H9 (cell line): Measurements from ENCODE around the gene CFAP54. TPM values are rescaled to one million over a fixed set of nuclear protein-coding genes. Genes with fewer than 3 reads are reported as not detected.

Experiments used
- DNase-seq: peaks from one replicate; pipeline ENCODE4 v3.0.0-alpha.2; 2017
- H2AFZ ChIP-seq: one replicate; pipeline ENCODE4 v1.6.1; 2013; ENCODE audit warnings: mild to moderate bottlenecking, low read length, control low read depth, moderate library complexity
- H2AK5ac ChIP-seq: 2 replicates; pipeline ENCODE4 v1.6.1; 2013; ENCODE audit warnings: low read length, control low read depth, mixed read lengths; ENCODE audit not compliant: insufficient read length
- H2BK120ac ChIP-seq: one replicate; pipeline ENCODE4 v1.6.1; 2013; ENCODE audit warnings: low read depth, mild to moderate bottlenecking, low read length, control low read depth, inconsistent platforms; ENCODE audit not compliant: poor library complexity, severe bottlenecking
- H2BK12ac ChIP-seq: 2 replicates; pipeline ENCODE4 v1.6.1; 2013; ENCODE audit warnings: low read length, control low read depth, mixed read lengths, low read depth; ENCODE audit not compliant: insufficient read length
- H2BK15ac ChIP-seq: 2 replicates; pipeline ENCODE4 v1.6.1; 2013; ENCODE audit warnings: low read depth, low read length, control low read depth
- H2BK20ac ChIP-seq: one replicate; pipeline ENCODE4 v1.6.1; 2013; ENCODE audit warnings: low read depth, mild to moderate bottlenecking, low read length, control low read depth, inconsistent platforms; ENCODE audit not compliant: poor library complexity, severe bottlenecking
- H2BK5ac ChIP-seq: 2 replicates; pipeline ENCODE4 v1.6.1; 2013; ENCODE audit warnings: low read length, control low read depth, mixed read lengths; ENCODE audit not compliant: insufficient read length
- H3K14ac ChIP-seq: 2 replicates; pipeline ENCODE4 v1.6.1; 2013; ENCODE audit warnings: low read length, control low read depth; ENCODE audit not compliant: insufficient read depth
- H3K18ac ChIP-seq: 2 replicates; pipeline ENCODE4 v1.6.1; 2013; ENCODE audit warnings: low read depth, mild to moderate bottlenecking, mixed read lengths, low read length, control low read depth; ENCODE audit not compliant: insufficient read length
- H3K23ac ChIP-seq: 2 replicates; pipeline ENCODE4 v1.6.1; 2013; ENCODE audit warnings: low read length, control low read depth, mixed read lengths, low read depth; ENCODE audit not compliant: insufficient read length
- H3K23me2 ChIP-seq: 2 replicates; pipeline ENCODE4 v1.6.1; 2013; ENCODE audit warnings: low read depth, mild to moderate bottlenecking, mixed read lengths, low read length, control low read depth; ENCODE audit not compliant: insufficient read length, poor library complexity, severe bottlenecking
- H3K27ac ChIP-seq: 2 replicates; pipeline ENCODE4 v1.5.1; 2013; ENCODE audit warnings: low read length, control low read depth, mixed read lengths, low read depth; ENCODE audit not compliant: insufficient read length
- H3K27me3 ChIP-seq: 2 replicates; pipeline ENCODE4 v1.6.1; 2013; ENCODE audit warnings: low read length, control low read depth, inconsistent platforms; ENCODE audit not compliant: insufficient read depth
- H3K4ac ChIP-seq: 2 replicates; pipeline ENCODE4 v1.6.1; 2013; ENCODE audit warnings: low read depth, mild to moderate bottlenecking, control low read depth, inconsistent platforms, low read length, moderate library complexity
- H3K4me1 ChIP-seq: 2 replicates; pipeline ENCODE4 v1.6.1; 2013; ENCODE audit warnings: low read length, control low read depth, inconsistent platforms; ENCODE audit not compliant: insufficient read depth
- H3K4me2 ChIP-seq: 2 replicates; pipeline ENCODE4 v1.6.1; 2013; ENCODE audit warnings: low read length, control low read depth, mixed read lengths; ENCODE audit not compliant: insufficient read length, insufficient read depth
- H3K56ac ChIP-seq: 2 replicates; pipeline ENCODE4 v1.6.1; 2013; ENCODE audit warnings: low read depth, mild to moderate bottlenecking, mixed read lengths, low read length, control low read depth; ENCODE audit not compliant: insufficient read length
- H3K79me1 ChIP-seq: 2 replicates; pipeline ENCODE4 v1.6.1; 2013; ENCODE audit warnings: low read depth, mild to moderate bottlenecking, moderate library complexity, low read length, control low read depth, inconsistent platforms; ENCODE audit not compliant: insufficient read depth, poor library complexity, severe bottlenecking
- H3K79me2 ChIP-seq: 2 replicates; pipeline ENCODE4 v1.6.1; 2013; ENCODE audit warnings: low read length, control low read depth, inconsistent platforms; ENCODE audit not compliant: insufficient read depth
- H3K9ac ChIP-seq: 2 replicates; pipeline ENCODE4 v1.6.1; 2013; ENCODE audit warnings: low read length, control low read depth, mixed read lengths; ENCODE audit not compliant: insufficient read length; ENCODE audit errors: extremely low read depth
- H3K9me3 ChIP-seq: one replicate; pipeline ENCODE4 v1.6.1; 2013; ENCODE audit warnings: low read depth, low read length, inconsistent platforms; ENCODE audit not compliant: control insufficient read depth
- H3T11ph ChIP-seq: one replicate; pipeline ENCODE4 v1.6.1; 2013; ENCODE audit warnings: mild to moderate bottlenecking, low read length, control low read depth, inconsistent platforms
- H4K20me1 ChIP-seq: one replicate; pipeline ENCODE4 v1.6.1; 2013; ENCODE audit not compliant: control insufficient read depth, insufficient read length, insufficient read depth
- H4K5ac ChIP-seq: 2 replicates; pipeline ENCODE4 v1.6.1; 2013; ENCODE audit warnings: low read depth, mild to moderate bottlenecking, mixed read lengths, low read length, control low read depth; ENCODE audit not compliant: insufficient read length
- H4K8ac ChIP-seq: replicated peaks from 2 replicates; pipeline ENCODE4 v1.6.1; 2013; ENCODE audit warnings: low read length, control low read depth, mixed read lengths, low read depth; ENCODE audit not compliant: insufficient read length
- H4K91ac ChIP-seq: 2 replicates; pipeline ENCODE4 v1.6.1; 2013; ENCODE audit warnings: low read depth, mild to moderate bottlenecking, moderate library complexity, mixed read lengths, low read length, control low read depth; ENCODE audit not compliant: insufficient read length
- H3K27ac Mint-ChIP-seq, 3 experiments: 2 replicates in 2 of 3; 3 replicates in 1 of 3; pipeline ENCODE4 v1.8.0; 2020 to 2021; ENCODE audit warnings: mixed read lengths in 3 of 3, mild to moderate bottlenecking in 1 of 3, moderate library complexity in 1 of 3
- H3K27me3 Mint-ChIP-seq: 2 replicates; pipeline ENCODE4 v1.8.0; 2021; ENCODE audit warnings: low read depth, mild to moderate bottlenecking, moderate library complexity, mixed read lengths
- H3K36me3 Mint-ChIP-seq, 3 experiments: 2 replicates in 2 of 3; 3 replicates in 1 of 3; pipeline ENCODE4 v1.8.0; 2020 to 2021; ENCODE audit warnings: low read depth in 3 of 3, mixed read lengths in 3 of 3; ENCODE audit not compliant: insufficient read depth in 1 of 3
- H3K4me1 Mint-ChIP-seq, 2 experiments: 2 replicates each; pipeline ENCODE4 v1.8.0; 2020; ENCODE audit warnings: mixed read lengths in 2 of 2
- H3K4me3 Mint-ChIP-seq, 2 experiments: 2 replicates in 1 of 2; 3 replicates in 1 of 2; pipeline ENCODE4 v1.8.0; 2020 to 2021; ENCODE audit warnings: mild to moderate bottlenecking in 2 of 2, mixed read lengths in 2 of 2, moderate library complexity in 1 of 2
- H3K9me3 Mint-ChIP-seq, 2 experiments: 2 replicates in 1 of 2; 3 replicates in 1 of 2; pipeline ENCODE4 v1.8.0; 2020; ENCODE audit warnings: mild to moderate bottlenecking in 2 of 2, mixed read lengths in 2 of 2, moderate library complexity in 1 of 2
- WGBS: extraction: QIAGEN DNeasy Blood & Tissue Kit; methylation state at CpG from one replicate; pipeline ENCODE4 v1.1.7; 2013; ENCODE audit warnings: missing lambda C conversion rate, low lambda C conversion rate, mixed read lengths; ENCODE audit not compliant: insufficient read length; ENCODE audit errors: extremely low coverage; 5-methylcytosine and 5-hydroxymethylcytosine counted together
- total RNA-seq: library from RNA; stranded (reverse); gene quantifications from 2 replicates; pipeline ENCODE4 v1.2.1, GENCODE V29; 2021
- TF ChIP-seq, protein P1 (sequence below): fragments of 200-600 bp; sonication (generic); conservative IDR thresholded peaks from 3 replicates; pipeline ENCODE4 v1.8.0; 2021; ENCODE audit warnings: antibody characterized with exemption, mild to moderate bottlenecking

CFAP54 gene
- total RNA-seq, 1 experiment from 2014 or later: 0.24 TPM

GRCh38 chr12:96549341-96549740 lies 60.0 kb downstream of the CFAP54 start:
- H4K91ac ChIP-seq: no peak overlapping the region
- no peaks in the 10 kb centered on the region for H4K20me1 ChIP-seq
- WGBS: no CpG with 5 or more reads among the region's 2 CpGs
- no peak overlapping the region for H2BK15ac ChIP-seq
- H3K9me3 Mint-ChIP-seq: no peaks in the 10 kb centered on the region
- H3K27ac ChIP-seq: no peak overlapping the region
- no peaks in the 10 kb centered on the region for H3K23me2 ChIP-seq
- H3K27ac Mint-ChIP-seq: no peak overlapping the region
- DNase-seq: no peak
- no peak overlapping the region for H2BK12ac ChIP-seq
- no peaks in the 10 kb centered on the region for H3K27me3 ChIP-seq
- H3K4me2 ChIP-seq: no peak overlapping the region
- no peak overlapping the region for H3K9ac ChIP-seq
- no peak overlapping the region for H3K23ac ChIP-seq
- H3K27me3 Mint-ChIP-seq: no peaks in the 10 kb centered on the region
- H2BK120ac ChIP-seq: no peak overlapping the region
- no peaks in the 10 kb centered on the region for H3K79me1 ChIP-seq
- no peak overlapping the region for H3K56ac ChIP-seq
- H2AK5ac ChIP-seq: no peak overlapping the region
- no peak overlapping the region for H3K4me3 Mint-ChIP-seq
- no peaks in the 10 kb centered on the region for H3K9me3 ChIP-seq
- no peaks in the 10 kb centered on the region for H3K79me2 ChIP-seq
- TF ChIP-seq, protein P1, sequence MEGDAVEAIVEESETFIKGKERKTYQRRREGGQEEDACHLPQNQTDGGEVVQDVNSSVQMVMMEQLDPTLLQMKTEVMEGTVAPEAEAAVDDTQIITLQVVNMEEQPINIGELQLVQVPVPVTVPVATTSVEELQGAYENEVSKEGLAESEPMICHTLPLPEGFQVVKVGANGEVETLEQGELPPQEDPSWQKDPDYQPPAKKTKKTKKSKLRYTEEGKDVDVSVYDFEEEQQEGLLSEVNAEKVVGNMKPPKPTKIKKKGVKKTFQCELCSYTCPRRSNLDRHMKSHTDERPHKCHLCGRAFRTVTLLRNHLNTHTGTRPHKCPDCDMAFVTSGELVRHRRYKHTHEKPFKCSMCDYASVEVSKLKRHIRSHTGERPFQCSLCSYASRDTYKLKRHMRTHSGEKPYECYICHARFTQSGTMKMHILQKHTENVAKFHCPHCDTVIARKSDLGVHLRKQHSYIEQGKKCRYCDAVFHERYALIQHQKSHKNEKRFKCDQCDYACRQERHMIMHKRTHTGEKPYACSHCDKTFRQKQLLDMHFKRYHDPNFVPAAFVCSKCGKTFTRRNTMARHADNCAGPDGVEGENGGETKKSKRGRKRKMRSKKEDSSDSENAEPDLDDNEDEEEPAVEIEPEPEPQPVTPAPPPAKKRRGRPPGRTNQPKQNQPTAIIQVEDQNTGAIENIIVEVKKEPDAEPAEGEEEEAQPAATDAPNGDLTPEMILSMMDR: no peak
- H3K14ac ChIP-seq: no peak overlapping the region
- H3K4me1 ChIP-seq: no peaks in the 10 kb centered on the region
- no peaks in the 10 kb centered on the region for H3K36me3 Mint-ChIP-seq
- no peak overlapping the region for H2AFZ ChIP-seq
- no peak overlapping the region for H3K4ac ChIP-seq
- no peak overlapping the region for H4K8ac ChIP-seq
- no peak overlapping the region for H3K18ac ChIP-seq
- H4K5ac ChIP-seq: no peak overlapping the region
- H3T11ph ChIP-seq: no peak overlapping the region
- H2BK5ac ChIP-seq: no peak overlapping the region
- peaks cover 2% of the 10 kb centered on the region in 2 experiments; a peak in 2 of 4 replicates for H3K4me1 Mint-ChIP-seq
- H2BK20ac ChIP-seq: no peak overlapping the region
